Astrocyte of the spinal cord (primary cell): ENCODE results near the gene INAVA.

Experiments
- DNase-seq: peaks from one replicate; pipeline ENCODE4 v3.0.0; 2011; ENCODE audit warnings: low read depth, low spot score
- H3K4me3 ChIP-seq: 2 replicates; pipeline ENCODE4 v1.5.1; 2011; ENCODE audit warnings: low read depth, mild to moderate bottlenecking, low read length, moderate library complexity
- in situ Hi-C: cut with HindIII; loops from 2 replicates; pipeline ENCODE4 v1.10.0; 2017; ENCODE audit warnings: low sequenced_read_pairs
- TF ChIP-seq, protein P1 (sequence below): IDR thresholded peaks from 2 replicates; pipeline ENCODE4 v1.5.1; 2012; ENCODE audit warnings: low read depth, mild to moderate bottlenecking, low read length, inconsistent platforms

INAVA gene

DNA sequence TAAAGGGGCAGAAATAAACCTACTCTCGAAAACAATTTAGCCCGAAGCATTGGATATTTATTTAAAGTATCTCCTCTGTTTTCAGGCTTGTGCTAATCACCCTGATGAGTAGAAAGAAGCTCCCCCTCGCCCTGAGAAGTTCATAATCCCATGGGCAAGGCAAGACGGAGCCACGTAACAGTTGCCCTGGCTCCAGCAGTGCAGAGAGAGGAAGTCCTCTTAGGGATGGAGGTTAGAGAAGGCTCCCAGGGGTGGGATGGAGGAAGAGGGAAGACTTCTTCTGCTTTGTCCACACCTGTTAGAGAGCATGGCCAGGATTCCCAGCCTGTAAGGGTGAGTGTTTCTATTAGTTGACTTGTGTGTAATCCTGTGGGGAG lies 25.3 kb upstream of the INAVA start:
- in situ Hi-C loops: no loop called here
- DNase-seq: no peak
- H3K4me3 ChIP-seq: no peak overlapping the region
- TF ChIP-seq, protein P1, sequence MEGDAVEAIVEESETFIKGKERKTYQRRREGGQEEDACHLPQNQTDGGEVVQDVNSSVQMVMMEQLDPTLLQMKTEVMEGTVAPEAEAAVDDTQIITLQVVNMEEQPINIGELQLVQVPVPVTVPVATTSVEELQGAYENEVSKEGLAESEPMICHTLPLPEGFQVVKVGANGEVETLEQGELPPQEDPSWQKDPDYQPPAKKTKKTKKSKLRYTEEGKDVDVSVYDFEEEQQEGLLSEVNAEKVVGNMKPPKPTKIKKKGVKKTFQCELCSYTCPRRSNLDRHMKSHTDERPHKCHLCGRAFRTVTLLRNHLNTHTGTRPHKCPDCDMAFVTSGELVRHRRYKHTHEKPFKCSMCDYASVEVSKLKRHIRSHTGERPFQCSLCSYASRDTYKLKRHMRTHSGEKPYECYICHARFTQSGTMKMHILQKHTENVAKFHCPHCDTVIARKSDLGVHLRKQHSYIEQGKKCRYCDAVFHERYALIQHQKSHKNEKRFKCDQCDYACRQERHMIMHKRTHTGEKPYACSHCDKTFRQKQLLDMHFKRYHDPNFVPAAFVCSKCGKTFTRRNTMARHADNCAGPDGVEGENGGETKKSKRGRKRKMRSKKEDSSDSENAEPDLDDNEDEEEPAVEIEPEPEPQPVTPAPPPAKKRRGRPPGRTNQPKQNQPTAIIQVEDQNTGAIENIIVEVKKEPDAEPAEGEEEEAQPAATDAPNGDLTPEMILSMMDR: no peak

DNA sequence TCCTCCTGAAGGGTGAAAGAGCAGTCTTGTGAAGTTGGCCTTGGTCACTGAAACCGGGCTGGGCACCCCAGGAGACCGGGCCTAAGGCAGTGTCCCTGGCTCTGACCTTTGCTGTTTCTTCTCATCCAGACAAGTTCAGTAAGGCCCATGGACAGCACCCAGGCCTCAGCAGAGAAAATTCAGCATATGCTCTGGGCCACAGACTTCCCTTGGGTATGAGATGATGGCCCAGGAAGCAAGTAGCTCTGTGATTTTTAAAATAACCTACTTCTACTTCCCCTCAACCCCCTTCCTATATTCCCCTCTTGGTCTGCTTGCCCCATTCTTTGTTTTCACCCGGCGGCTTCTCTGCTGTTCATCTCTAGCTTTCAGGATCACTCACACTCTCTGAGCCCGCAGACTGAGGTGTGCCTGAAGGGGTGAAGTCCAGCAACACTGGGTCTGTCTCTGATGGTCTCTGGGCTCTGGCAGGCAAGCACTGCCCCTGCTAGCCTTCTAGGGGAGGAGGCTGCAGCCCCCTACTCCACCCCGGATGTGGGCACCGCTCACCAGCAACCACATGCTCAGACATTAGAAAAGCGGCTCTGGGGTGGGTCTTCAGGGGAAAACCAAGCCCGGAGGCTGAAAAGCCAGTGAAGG lies 24.8 kb upstream of the INAVA start:
- TF ChIP-seq, protein P1: no peak
- H3K4me3 ChIP-seq: no peak overlapping the region
- DNase-seq: no peak
- in situ Hi-C loops: no loop called here

DNA sequence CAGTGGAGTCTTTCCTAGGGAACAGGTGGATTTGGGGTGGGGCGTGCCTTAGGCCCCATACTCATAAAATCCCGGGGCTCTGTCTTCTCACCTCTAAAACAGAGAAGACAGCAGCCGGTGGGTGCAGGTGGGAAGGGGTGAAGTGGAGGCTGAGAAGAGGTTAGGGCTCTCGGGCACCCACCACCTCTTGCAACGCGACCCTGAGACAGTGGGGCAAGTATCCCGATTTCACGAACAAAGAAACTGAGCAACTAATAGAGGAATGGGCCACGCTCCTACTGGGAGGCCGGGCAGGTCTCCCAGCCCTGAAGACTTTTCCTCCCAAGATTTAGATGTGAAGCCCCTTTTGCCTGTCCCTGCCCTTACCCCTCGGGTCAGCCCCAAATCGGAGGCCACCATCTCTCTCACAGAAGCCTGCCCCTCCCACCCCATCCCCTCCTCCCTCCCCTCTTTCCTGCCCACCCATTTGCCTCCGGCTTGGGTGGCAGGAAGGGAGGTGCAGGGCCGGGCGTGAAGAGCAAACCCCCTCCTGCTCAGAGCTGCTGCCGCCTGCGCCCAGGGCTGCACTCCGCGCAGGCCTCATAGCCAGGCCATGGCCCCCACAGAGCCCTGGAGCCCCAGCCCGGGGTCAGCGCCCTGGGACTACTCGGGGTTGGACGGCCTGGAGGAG lies 22.1 kb upstream of the INAVA start, which contains the start of gene GPR25:
Gene GPR25, plus strand, starts transcription at position 536 of the 670 bp plus-strand sequence. Its CDS starts 57 bp downstream, at position 593.
- no peak within 1 kb of the TSS for H3K4me3 ChIP-seq
- in situ Hi-C loops: no loop called here
- TF ChIP-seq, protein P1: no peak
- DNase-seq: no peak

DNA sequence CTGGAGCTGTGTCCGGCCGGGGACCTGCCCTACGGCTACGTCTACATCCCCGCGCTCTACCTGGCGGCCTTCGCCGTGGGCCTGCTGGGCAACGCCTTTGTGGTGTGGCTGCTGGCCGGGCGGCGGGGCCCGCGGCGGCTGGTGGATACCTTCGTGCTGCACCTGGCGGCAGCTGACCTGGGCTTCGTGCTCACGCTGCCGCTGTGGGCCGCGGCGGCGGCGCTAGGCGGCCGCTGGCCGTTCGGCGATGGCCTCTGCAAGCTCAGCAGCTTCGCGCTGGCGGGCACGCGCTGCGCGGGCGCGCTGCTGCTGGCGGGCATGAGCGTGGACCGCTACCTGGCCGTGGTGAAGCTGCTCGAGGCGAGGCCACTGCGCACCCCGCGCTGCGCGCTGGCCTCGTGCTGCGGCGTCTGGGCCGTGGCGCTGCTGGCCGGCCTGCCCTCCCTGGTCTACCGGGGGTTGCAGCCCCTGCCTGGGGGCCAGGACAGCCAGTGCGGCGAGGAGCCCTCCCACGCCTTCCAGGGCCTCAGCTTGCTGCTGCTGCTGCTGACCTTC lies 21.5 kb upstream of the INAVA start:
- TF ChIP-seq, protein P1: no peak
- in situ Hi-C loops: no loop called here
- DNase-seq: no peak
- H3K4me3 ChIP-seq: no peak overlapping the region

DNA sequence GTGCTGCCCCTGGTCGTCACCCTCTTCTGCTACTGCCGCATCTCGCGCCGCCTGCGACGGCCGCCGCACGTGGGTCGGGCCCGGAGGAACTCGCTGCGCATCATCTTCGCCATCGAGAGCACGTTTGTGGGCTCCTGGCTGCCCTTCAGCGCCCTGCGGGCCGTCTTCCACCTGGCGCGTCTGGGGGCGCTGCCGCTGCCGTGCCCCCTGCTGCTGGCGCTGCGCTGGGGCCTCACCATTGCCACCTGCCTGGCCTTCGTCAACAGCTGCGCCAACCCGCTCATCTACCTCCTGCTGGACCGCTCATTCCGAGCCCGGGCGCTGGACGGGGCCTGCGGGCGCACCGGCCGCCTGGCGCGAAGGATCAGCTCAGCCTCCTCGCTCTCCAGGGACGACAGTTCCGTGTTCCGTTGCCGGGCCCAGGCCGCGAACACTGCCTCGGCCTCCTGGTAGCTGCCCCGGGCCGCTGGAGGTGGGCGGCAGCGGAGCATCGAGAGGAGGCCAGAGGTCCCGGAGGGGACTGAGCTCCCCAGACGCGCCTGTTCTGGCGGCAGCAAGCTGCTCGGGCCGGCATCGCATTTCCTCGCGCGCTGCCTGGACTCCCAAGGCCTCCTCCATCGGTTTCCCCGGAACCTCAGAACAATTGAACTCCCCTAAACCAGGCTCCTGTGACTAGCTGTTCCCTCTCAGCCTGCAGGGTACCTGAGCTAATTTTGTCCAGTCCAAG lies 20.9 kb upstream of the INAVA start:
- TF ChIP-seq, protein P1: no peak
- H3K4me3 ChIP-seq: no peak overlapping the region
- in situ Hi-C loops: no loop called here
- DNase-seq: no peak

DNA sequence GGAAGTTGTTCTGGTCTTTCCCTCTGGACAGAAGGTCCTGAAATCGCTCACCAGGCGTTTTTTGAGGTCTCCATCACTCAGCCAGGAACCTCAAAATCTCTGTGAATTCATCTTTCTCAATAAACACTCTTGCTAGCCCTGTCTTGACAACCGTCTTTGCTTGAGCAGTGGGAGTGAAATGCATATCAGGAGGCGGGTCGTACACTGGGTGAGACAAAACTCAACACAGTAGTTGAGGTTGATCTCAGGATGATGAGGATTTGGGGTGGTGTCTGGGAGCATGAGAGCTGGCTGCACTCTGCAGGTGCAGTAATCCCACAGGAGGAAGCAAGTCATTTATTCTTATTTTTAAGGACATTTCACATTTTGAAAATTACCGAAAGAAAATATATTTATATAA lies 20.0 kb upstream of the INAVA start:
- no peak overlapping the region for H3K4me3 ChIP-seq
- in situ Hi-C loops: no loop called here
- TF ChIP-seq, protein P1: no peak
- no peak for DNase-seq
